Ectodermal cell (in vitro differentiated cells): ENCODE results near the gene ZNF445.
"Not testable (repeated sequence)": the region's sequence is repeated elsewhere in the genome, so short reads cannot be mapped to it uniquely, and the experiment has no call there.

ENCODE experiments used
- H3K27ac ChIP-seq: 2 replicates; pipeline ENCODE4 v1.7.0; 2013; ENCODE audit warnings: mild to moderate bottlenecking, low read depth, low read length; ENCODE audit not compliant: insufficient read depth, poor library complexity, severe bottlenecking
- H3K27me3 ChIP-seq: 2 replicates; pipeline ENCODE4 v1.7.0; 2013; ENCODE audit warnings: mild to moderate bottlenecking, low read length; ENCODE audit not compliant: insufficient read depth, control insufficient read depth, poor library complexity, severe bottlenecking
- H3K36me3 ChIP-seq: one replicate; pipeline ENCODE4 v1.7.0; 2013; ENCODE audit warnings: low read length; ENCODE audit not compliant: control insufficient read depth, insufficient read depth
- H3K4me1 ChIP-seq: one replicate; pipeline ENCODE4 v1.7.0; 2013; ENCODE audit warnings: low read length; ENCODE audit not compliant: control insufficient read depth, insufficient read depth
- H3K4me3 ChIP-seq: 2 replicates; pipeline ENCODE4 v1.7.0; 2013; ENCODE audit warnings: low read depth, low read length, control low read depth; ENCODE audit not compliant: insufficient read depth
- H3K9me3 ChIP-seq: 2 replicates; pipeline ENCODE4 v1.7.0; 2013; ENCODE audit warnings: mild to moderate bottlenecking, low read length, moderate library complexity; ENCODE audit not compliant: control insufficient read depth
- WGBS, 2 experiments: methylation state at CpG; one replicate each; pipeline ENCODE4 v1.1.7; 2013; ENCODE audit warnings: missing lambda C conversion rate in 2 of 2; 5-methylcytosine and 5-hydroxymethylcytosine counted together

Gene ZNF445

GRCh38 chr3:44506961-44507360 lies 29.5 kb upstream of the ZNF445 start:
- H3K27me3 ChIP-seq, result no peaks in the 10 kb centered on the region
- H3K36me3 ChIP-seq, result no peaks in the 10 kb centered on the region
- no peak overlapping the region for H3K4me3 ChIP-seq
- H3K4me1 ChIP-seq, result peaks cover 5% of the 10 kb centered on the region
- no peak overlapping the region for H3K27ac ChIP-seq
- no peaks in the 10 kb centered on the region for H3K9me3 ChIP-seq
- 60 to 66% methylated on average over 5 of the region's 5 CpGs for WGBS, 2 experiments

- WGBS, 2 experiments, result 93 to 94% methylated on average over 3 of the region's 3 CpGs
- Histone ChIP-seq H3K27ac (no peak overlapping the region), H3K4me3 (no peak overlapping the region), H3K27me3 (no peaks in the 10 kb centered on the region), H3K36me3 (no peaks in the 10 kb centered on the region), H3K4me1 (peaks cover 3% of the 10 kb centered on the region), H3K9me3 (no peaks in the 10 kb centered on the region)
Measured at GRCh38 chr3:44506556-44506955, 29.1 kb upstream of the ZNF445 start.

GRCh38 chr3:44504566-44504965 lies 27.1 kb upstream of the ZNF445 start:
- Histone ChIP-seq H3K36me3 (peaks cover 19% of the 10 kb centered on the region), H3K27me3 (no peaks in the 10 kb centered on the region), H3K9me3 (no peaks in the 10 kb centered on the region), H3K27ac (no peak overlapping the region), H3K4me3 (no peak overlapping the region), H3K4me1 (no peaks in the 10 kb centered on the region)
- 95 to 100% methylated on average over 1 of the region's 1 CpG for WGBS, 2 experiments

- H3K4me3 ChIP-seq, H3K27ac ChIP-seq, H3K9me3 ChIP-seq, H3K27me3 ChIP-seq, H3K4me1 ChIP-seq: not testable (repeated sequence)
- WGBS, 2 experiments, result 93 to 94% methylated on average over 2 of the region's 2 CpGs
- peaks cover 30% of the 10 kb centered on the region for H3K36me3 ChIP-seq
Measured at GRCh38 chr3:44503178-44503577, 25.7 kb upstream of the ZNF445 start.

- Histone ChIP-seq H3K27ac (no peak overlapping the region), H3K36me3 (peaks cover 38% of the 10 kb centered on the region), H3K27me3 (no peaks in the 10 kb centered on the region), H3K9me3 (peaks cover 2% of the 10 kb centered on the region), H3K4me3 (no peak overlapping the region), H3K4me1 (no peaks in the 10 kb centered on the region)
- WGBS, 2 experiments, result 92 to 95% methylated on average over 3 of the region's 3 CpGs
Measured at GRCh38 chr3:44501971-44502370, 24.5 kb upstream of the ZNF445 start.

- not testable (repeated sequence) for H3K4me1 ChIP-seq, H3K4me3 ChIP-seq, H3K27me3 ChIP-seq, H3K9me3 ChIP-seq, H3K27ac ChIP-seq
- peaks cover 40% of the 10 kb centered on the region for H3K36me3 ChIP-seq
- 92 to 97% methylated on average over 3 to 4 of the region's 4 CpGs for whole genome bisulfite sequencing, 2 experiments
Measured at GRCh38 chr3:44499899-44500168, 22.4 kb upstream of the ZNF445 start.

- no peak overlapping the region for H3K27ac ChIP-seq
- H3K9me3 ChIP-seq, result peaks cover 2% of the 10 kb centered on the region
- H3K36me3 ChIP-seq, result peaks cover 40% of the 10 kb centered on the region
- no peaks in the 10 kb centered on the region for H3K4me1 ChIP-seq
- H3K4me3 ChIP-seq, result no peak overlapping the region
- H3K27me3 ChIP-seq, result no peaks in the 10 kb centered on the region
- 94 to 97% methylated on average over 8 of the region's 8 CpGs for WGBS, 2 experiments
Measured at GRCh38 chr3:44499149-44499898, 21.9 kb upstream of the ZNF445 start.

GRCh38 chr3:44495636-44496415 lies 18.4 kb upstream of the ZNF445 start:
- WGBS, 2 experiments, result 92 to 96% methylated on average over 6 of the region's 6 CpGs
- H3K9me3 ChIP-seq, result peaks cover 2% of the 10 kb centered on the region
- no peak overlapping the region for H3K27ac ChIP-seq
- peaks cover 39% of the 10 kb centered on the region for H3K36me3 ChIP-seq
- H3K4me1 ChIP-seq, result no peaks in the 10 kb centered on the region
- H3K4me3 ChIP-seq, result no peak overlapping the region
- no peaks in the 10 kb centered on the region for H3K27me3 ChIP-seq

- Histone ChIP-seq H3K9me3 (no peaks in the 10 kb centered on the region), H3K4me1 (no peaks in the 10 kb centered on the region), H3K36me3 (peaks cover 11% of the 10 kb centered on the region), H3K27me3 (no peaks in the 10 kb centered on the region), H3K4me3 (no peak overlapping the region), H3K27ac (no peak overlapping the region)
- WGBS, 2 experiments, result 94 to 95% methylated on average over 1 of the region's 1 CpG
Measured at GRCh38 chr3:44492496-44492895, 15.0 kb upstream of the ZNF445 start.

GRCh38 chr3:44482721-44483120 lies 5.3 kb upstream of the ZNF445 start:
- H3K4me3 ChIP-seq, result no peak overlapping the region
- no peak overlapping the region for H3K27ac ChIP-seq
- 92 to 97% methylated on average over 1 of the region's 1 CpG for WGBS, 2 experiments

More at GRCh38 chr3:44482721-44483120, 5.3 kb upstream of the ZNF445 start:
- Histone ChIP-seq H3K9me3 (no peaks in the 10 kb centered on the region), H3K36me3 (no peaks in the 10 kb centered on the region), H3K4me1 (no peaks in the 10 kb centered on the region), H3K27me3 (no peaks in the 10 kb centered on the region)
